ENCODE results near the gene MT1G.
"Not testable (repeated sequence)": the region's sequence is repeated elsewhere in the genome, so short reads cannot be mapped to it uniquely, and the experiment has no call there.

MT1G gene

DNA sequence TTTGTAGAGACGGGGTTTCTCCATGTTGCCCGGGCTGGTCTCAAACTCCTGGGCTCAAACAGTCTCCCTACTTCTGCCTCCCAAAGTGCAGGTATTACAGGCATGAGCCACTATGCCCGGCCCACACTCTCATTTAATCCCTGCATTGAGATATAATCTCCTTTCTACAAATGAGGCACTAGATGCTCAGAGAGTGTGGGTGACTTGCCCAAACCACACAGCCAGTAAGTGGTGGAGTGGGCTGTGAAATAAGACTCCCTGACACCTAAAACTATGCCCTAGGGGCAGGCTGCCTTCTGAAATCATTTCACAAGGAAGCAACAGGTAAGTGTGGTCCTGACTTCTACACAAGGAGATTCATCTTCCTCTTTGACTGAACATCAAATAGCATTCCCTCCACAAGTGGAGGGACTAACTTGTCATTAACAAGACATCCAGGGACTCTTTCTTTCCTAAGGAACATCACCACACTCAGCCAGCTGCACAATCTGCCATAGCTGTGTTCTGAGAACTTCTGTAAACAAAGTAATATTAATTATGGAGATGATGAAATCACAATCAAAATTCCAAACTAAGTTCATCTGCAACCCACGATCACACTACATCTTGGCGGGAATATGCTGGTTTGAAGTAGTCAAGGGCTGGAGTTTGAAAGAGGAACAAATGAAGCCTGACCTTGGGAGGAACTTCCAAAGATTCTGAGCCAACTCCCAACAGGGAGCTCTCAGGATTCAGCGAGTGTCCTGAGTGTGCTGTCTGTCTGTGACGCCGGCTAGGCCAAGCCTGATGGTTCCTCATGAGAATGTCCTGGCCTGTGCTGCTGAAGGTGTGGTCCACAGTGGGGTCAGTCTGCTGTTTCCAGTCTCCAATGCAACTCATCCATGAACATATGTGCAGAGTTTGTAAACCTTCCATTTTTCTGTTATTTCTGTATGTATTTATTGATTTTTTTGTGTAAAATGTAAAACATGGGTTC is 2.3 kb downstream of the MT1G start:
- DNase-seq (ENCODE audit: extremely low read depth in 1 of 2, low read depth in 1 of 2) = not testable (repeated sequence)

DNA sequence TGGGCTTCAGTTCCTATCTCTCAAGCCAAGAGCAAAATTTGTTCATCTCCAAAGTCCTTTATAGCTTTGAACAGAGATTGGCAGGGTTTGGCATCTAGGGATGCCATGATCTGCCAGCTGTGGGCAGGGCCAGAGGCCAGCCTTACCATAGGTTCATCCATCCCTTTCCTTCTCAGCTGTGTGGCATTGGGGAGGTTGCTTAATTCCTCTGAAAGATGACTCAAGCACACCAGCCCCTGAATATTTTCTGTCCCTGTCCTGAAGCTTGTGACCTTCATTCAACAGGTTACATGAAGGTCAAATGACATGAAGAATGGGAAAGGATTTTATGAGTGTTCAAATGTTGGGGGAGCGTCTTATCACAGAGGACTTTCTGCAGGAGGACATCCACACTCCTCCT is 3.4 kb downstream of the MT1G start:
- DNase-seq (ENCODE audit: extremely low read depth in 1 of 2, low read depth in 1 of 2) = no peak

DNA sequence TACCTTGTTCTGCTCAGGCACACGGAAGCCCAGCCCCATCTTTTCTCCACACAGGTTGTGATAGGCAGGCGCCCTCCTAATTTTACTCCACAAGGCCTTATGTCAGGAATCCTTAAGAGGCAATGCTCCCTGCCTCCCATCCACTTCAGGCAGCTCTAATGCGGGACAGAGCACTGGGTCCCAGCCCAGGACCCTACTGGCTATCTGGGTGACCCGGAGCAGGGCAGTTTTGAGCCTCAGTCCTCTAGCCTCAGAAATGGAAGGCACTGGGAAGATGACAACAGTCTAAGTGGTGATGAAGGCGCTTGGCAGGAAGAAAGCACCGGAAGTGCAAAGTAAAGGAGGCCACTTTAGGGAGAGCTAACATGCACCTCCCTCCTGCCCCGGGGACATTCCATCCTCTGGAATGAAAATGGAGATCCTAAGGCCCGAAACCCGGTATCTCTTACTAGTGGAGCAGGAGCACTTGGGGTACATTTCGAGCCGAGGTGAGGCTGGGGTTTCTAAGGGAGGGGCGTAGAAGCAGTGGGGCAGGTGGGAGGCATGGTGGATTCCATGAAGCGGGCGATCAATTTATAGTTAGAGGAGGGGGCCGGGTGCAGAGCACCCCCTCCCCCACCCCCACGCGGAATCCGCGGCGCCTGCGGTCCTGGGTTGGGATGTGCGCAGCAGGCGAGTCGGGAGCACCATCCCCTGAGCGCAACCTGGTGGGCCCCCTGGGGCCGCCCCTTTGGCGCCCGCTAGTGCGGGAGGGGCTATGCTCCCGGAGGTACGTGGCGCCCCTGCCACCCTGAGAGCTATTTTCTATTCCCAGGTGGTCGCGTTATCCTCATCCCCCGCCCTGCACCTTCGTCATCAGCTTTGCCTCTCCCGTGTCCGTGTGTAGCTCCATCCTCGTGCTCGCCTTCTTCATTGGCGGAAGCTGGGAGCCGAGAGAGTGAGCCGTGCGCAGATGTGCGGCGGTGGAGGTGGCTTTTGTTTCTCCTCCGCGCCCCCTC is 5.2 kb downstream of the MT1G start:
- no peak for DNase-seq (ENCODE audit: extremely low read depth in 1 of 2, low read depth in 1 of 2)

DNA sequence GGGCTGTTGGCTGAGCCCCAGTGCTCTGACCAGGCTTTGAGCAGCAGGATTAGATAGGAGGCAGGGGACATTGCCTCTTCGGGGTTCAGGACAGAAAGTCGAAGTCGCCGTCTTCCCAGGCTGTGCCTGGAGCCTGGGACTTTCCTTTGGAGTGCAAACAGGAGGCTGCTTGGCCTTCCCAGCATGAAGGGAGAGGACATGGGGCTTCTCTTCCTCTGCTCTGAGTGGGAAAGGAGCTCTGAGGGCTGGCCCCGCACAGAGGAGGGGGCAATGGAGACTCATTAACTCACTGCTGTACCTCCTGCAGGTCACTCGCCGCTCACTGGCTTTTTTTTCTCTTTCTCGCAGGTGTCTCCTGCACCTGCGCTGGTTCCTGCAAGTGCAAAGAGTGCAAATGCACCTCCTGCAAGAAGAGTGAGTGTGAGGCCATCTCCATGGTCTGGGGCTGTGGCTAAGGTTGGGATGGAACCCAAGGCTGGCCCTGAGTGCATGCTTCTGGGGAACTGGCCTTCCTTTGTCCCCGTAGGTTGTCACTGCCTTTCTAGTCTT is 9.5 kb downstream of the MT1G start:
- no peak for DNase-seq (ENCODE audit: extremely low read depth in 1 of 2, low read depth in 1 of 2)

DNA sequence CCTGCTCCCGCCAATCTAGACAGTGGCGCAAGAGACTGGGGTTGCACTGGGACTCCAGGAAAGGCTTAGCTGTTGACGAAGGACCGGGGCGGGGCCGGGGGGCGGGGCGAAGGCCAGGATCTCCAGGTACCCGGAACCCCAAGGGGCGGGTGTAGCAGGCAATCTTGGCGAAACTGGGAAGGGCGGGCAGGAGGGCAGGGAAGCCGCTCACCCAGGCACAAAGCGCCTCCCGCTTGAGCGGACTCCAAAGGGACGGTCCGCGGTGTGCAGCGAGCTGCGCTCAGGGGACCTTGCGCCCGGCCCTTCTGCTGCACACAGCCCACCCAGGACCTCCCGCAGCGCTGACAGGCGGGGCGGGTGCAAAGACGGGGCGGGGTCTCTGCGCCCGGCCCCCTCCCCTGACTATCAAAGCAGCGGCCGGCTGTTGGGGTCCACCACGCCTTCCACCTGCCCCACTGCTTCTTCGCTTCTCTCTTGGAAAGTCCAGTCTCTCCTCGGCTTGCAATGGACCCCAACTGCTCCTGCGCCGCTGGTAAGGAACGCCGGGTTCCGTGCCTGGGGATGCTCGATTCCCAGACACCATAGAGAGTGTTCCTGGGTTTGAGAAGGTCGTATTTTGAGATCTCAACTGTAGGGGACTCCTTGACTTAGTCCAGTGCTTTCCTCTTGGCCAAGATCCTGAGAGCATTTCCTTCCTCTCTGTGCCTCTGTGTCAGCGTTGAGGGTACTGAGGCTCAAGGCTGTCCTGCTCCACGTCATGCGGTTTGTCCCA is 10.1 kb downstream of the MT1G start, which contains the start of gene MT1F:
Gene MT1F (plus strand): TSS at position 405 of the 772 bp plus-strand sequence. CDS start 100 bp downstream, at position 505.
- peak; percentile 24 to 62 for DNase-seq (ENCODE audit: extremely low read depth in 1 of 2, low read depth in 1 of 2)

DNA sequence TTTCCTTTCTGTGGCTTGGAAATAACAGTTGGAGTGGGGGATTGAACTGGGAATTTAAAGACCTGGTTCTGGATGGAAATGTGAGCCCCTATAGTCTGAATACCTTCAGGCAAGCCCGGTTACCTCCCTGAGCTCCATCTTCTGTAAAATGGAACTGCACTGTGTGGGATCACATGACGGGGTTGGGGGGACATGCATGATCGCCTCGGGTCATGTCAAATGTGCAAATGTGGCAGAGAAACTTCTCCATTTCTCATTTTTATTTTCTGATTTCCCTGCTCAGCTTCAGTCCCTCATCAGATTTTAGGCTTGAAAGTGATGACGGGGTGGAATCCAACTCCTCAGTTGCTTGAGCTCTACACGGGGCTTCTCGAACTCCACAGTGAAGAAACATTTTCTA is 14.6 kb downstream of the MT1G start:
- DNase-seq (ENCODE audit: extremely low read depth in 1 of 2, low read depth in 1 of 2) = no peak

DNA sequence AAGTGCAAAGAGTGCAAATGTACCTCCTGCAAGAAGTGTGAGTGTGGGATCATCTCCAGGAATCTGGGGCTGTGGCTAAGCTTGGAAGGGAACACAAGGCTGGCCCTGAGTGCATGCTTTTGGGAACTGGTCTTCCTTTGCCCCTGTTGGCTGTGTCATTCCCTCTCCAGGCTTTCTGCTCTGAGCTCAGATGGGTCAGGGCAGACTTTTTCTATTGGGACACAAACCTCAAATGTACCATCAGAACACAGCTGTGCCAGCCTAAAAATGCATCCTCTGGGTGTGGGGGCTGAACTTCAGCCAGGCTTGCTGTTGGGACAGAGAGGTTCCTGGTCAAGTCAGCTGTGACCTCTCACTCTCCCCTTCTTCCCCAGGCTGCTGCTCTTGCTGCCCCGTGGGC is 15.3 kb downstream of the MT1G start:
- no peak for DNase-seq (ENCODE audit: extremely low read depth in 1 of 2, low read depth in 1 of 2)

DNA sequence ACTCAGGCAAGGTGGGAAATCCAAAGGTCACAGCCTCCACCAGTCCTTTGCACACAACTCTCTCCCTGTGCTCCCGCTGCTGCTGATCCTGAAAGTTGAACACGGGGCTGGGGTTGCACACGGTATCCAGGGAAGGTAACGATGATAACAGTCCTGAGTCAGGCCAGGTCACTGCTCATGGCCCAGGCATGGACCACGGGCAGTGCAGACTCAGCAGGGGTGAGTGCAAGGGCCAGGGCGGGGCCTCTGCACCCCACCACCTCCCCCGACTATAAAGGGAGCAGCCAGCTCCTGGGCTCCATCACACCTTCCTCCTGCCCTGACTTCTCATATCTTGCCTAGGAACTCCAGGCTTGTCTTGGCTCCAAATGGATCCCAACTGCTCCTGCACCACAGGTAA is 16.3 kb downstream of the MT1G start, which contains the start of gene MT1B:
Gene MT1B (plus strand): TSS at position 301 of the 400 bp plus-strand sequence. CDS start 68 bp downstream, at position 369.
- no peak for DNase-seq (ENCODE audit: extremely low read depth in 1 of 2, low read depth in 1 of 2)

DNA sequence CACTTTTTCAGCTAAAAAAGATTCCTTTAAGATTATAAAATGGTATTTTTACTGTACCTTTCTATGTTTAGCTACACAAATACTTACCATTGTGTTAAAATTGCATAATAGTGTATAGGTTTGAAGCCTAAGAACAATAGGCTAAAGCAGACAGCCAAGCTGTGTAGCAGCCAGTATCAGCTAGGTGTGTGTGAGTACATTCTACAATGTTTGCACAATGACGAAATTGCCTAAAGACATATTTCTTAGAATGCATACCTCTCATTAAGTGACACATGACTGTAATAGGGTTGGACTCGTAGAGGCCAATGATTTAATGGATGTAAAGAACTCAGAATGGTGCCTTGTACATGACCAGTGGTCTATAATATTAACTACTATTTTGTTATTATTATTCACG is 18.0 kb downstream of the MT1G start:
- DNase-seq (ENCODE audit: extremely low read depth in 1 of 2, low read depth in 1 of 2) = no peak

DNA sequence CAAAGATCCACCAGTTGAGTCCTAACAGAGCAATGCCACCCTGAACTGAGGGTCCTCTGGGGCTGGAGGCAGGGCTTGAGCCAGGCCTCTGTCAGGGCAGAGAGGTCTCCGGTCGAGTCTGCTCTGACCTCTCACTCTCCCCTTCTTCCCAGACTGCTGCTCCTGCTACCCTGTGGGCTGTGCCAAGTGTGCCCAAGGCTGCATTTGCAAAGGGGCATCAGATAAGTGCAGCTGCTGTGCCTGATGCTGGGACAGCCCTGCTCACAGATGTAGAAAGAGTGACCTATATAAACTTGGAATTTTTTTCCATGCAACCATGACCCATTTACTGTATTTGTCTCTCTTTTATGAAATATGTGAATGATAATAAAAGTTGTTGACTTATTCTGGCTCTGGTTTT is 18.6 kb downstream of the MT1G start:
- no peak for DNase-seq (ENCODE audit: extremely low read depth in 1 of 2, low read depth in 1 of 2)

DNA sequence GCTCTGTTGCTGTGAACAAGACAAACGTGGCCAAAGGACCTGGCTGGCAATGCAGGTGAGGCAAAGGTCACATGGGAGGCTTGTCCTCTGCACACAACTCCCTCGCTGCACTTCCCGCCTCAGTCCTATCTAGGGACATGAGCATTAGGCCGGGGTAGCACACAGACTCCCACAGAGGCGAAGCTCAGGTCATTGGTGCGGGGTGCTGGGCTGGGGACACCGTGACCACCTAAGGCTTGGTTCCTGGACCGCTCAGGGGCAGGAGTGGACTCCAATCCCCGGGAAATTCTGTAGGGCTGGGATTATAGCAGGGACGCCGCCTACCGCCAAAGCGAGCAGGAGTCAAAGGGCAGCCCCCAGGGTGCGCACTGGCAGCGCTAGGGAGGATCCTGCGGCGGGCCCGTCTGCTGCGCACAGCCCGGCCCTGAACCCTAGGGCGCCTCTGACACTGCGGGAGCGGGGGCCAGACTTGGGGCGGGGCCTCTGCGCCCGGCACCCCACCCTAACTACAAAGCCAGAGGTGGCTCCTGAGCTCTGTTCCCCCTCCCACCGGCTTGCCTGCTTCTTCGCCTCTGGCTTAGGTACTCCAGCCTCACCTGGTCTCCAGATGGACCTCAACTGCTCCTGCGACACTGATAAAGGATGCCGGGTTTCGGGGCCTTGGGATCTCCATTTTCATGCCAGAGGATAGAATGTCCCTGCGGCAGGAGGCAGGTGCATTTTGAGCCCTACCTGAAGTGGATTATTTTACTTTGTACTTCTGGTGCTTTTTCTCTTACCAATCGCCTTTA is 20.0 kb downstream of the MT1G start:
- DNase-seq (ENCODE audit: extremely low read depth in 1 of 2, low read depth in 1 of 2) = no peak

DNA sequence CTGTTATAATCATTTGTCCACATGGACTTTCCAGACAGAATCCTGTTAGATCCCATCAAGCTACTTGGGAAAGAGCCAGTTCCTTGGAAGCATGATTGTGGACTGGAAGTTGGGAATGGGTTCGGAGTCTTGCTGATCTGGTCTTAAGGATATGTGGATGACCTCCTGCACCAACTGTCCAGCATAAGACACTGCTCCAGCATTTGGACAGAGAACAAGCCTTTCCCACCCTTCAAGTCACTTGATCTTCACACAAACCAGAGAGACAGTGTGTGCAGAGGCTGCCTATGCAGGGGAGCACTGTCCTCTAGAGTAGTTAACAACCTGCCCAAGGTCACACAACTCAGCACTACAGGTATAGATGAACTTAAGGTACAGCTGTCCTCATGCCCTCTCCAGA is 22.0 kb downstream of the MT1G start:
- DNase-seq (ENCODE audit: extremely low read depth in 1 of 2, low read depth in 1 of 2) = no peak

DNA sequence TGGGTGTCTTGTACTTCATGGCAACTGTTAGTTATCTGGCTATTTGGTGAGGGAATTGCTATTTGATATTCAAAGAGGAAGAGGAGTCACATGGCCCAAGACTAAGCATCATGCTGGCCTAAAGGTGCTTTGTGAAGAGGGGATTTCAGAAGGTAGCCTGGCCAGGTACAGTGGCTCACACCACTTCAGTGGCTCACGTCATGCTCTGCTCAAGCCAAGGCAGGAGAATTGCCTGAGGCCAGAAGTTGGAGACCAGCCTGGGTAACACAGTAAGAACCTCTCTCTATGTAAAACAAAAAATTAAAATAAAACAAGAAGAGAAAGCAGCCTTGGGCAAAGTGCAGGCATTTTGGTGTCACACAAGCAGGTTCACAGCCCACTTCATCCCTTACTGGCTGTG is 22.6 kb downstream of the MT1G start:
- no peak for DNase-seq (ENCODE audit: extremely low read depth in 1 of 2, low read depth in 1 of 2)

DNA sequence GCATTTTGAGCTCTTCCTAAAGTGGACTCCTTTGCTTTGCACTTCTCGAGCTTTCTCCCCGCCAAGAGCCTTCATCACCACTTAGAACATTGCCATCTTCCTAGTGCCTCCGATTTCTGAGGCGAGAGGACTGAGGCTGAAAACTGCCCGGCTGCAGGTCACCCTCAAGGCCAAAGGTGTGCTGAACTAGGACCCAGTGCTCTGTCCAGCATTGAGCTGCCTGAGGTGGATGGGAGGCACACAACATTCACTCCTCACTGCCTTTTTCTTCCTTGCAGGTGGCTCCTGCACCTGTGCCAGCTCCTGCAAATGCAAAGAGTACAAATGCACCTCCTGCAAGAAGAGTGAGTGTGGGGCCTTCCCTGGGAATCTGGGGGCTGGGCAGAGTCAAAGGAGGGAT is 24.0 kb downstream of the MT1G start:
- no peak for DNase-seq (ENCODE audit: extremely low read depth in 1 of 2, low read depth in 1 of 2)

DNA sequence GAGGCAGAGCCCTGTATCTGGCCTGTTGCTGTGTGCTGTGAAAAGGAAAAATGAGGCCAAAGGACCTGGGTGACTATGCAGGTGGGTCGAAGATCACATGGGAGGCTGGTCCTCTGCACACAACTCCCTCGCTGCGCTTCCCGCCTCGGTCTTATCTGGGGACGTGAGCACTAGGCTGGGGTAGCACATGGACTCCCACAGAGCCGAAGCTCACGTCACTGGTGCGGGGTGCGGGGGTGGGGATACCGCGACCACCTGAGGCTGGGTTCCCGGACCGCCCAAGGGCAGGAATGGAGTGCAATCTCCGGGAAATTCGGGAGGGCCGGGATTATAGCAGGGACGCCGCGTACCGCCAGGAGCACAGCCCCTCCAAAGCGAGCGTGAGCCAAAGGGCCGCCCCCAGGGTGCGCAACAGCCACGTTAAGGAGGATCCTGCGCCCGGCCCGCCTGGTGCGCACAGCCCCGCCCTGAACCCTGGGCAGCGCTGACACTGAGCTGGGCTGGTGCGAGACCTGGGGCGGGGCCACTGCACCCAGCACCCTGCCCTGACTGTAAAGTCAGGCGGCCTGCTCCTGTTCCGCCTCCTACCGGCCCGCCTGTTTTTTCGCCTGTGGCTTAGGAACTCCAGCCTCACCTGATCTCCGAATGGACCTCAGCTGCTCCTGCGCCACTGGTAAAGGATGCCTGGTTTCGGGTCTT is 24.6 kb downstream of the MT1G start:
- peak; percentile 42 to 57 for DNase-seq (ENCODE audit: extremely low read depth in 1 of 2, low read depth in 1 of 2)

DNA sequence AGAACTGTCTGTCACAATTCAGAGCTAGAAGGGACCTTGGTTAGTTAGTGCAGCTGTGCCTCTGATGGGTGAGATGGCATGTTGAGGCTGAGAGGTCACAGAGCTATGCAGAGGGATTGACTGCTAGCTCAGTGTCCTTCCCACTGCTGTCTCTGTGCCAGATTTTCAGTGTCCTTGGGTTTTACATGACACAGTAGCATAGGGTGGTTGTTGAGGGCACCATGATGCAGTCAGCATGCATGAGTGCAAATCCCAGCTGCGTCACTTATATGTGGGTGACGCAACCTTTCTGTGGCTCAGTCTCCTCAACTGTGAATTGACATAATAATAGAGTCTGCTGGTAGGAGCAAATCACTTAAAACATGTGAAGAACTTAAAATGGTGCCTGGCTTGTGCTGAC is 26.7 kb downstream of the MT1G start:
- no peak for DNase-seq (ENCODE audit: extremely low read depth in 1 of 2, low read depth in 1 of 2)

DNA sequence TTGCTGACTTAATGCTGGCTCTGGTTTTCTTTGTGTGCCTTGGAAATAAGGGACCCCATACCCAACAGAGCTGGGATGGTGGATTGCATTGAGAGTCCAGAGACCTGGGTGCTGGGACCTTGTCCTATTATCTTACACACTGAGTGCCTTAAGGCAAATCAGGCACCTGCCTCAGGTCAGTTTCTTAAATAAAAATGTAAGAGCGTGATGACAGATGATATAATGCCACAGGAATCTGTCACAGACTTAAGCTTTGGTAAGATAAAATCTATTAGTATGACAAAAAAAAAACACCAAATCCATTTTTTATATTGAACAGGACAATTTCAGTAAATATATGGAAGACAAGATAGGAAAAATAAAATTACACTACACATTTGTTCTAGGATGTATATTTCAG is 27.8 kb downstream of the MT1G start:
- DNase-seq (ENCODE audit: extremely low read depth in 1 of 2, low read depth in 1 of 2) = no peak

DNA sequence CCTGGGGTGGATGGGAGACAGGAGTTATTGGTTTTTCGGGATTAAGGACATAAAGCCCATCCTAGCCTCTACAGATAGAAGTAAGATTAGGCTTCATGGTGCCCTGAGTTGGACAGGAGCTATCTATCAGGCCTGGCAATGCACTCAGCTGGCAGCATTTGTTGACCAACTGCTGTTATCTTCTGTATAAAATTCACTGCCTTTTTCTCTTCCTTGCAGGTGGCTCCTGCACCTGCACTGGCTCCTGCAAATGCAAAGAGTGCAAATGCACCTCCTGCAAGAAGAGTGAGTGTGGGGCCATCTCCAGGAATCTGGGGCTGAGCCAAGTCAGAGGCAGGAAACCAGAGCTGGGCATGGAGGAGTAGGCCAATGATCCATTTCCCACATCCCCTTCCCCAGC is 28.8 kb downstream of the MT1G start:
- no peak for DNase-seq (ENCODE audit: extremely low read depth in 1 of 2, low read depth in 1 of 2)
